Transverse colon (tissue), 4 donors: ENCODE results near the gene INTS3. TPM values are rescaled to one million over a fixed set of nuclear protein-coding genes. Genes with fewer than 3 reads are reported as not detected.

Experiments used
- DNase-seq: peaks from one replicate; pipeline ENCODE4 v3.0.0-alpha.2; 2019
- H3K27ac ChIP-seq, 4 donors: fragments of 200-600 bp; sonication (generic); 2 replicates each; pipeline ENCODE4 v1.5.1; 2016 to 2018; ENCODE audit warnings: inconsistent platforms in 4 of 4
- H3K27me3 ChIP-seq: fragments of 200-600 bp; sonication (generic); 2 replicates; pipeline ENCODE4 v1.5.1; 2017; ENCODE audit warnings: inconsistent platforms
- H3K36me3 ChIP-seq, 4 donors: fragments of 200-600 bp; sonication (generic); 2 replicates each; pipeline ENCODE4 v1.5.1; 2017 to 2019; ENCODE audit warnings: inconsistent platforms in 4 of 4
- H3K4me1 ChIP-seq, 4 donors: fragments of 200-600 bp; sonication (generic); 2 replicates each; pipeline ENCODE4 v1.5.1; 2017 to 2020; ENCODE audit warnings: inconsistent platforms in 4 of 4
- H3K4me3 ChIP-seq, 4 donors: fragments of 200-600 bp; sonication (generic); 1 replicate in 1 of 4; 2 replicates in 3 of 4; pipeline versions ENCODE4 v1.5.1 to v1.6.1; 2017 to 2019; ENCODE audit warnings: inconsistent platforms in 4 of 4
- H3K9me3 ChIP-seq, 2 donors: fragments of 200-600 bp; sonication (generic); 2 replicates each; pipeline ENCODE4 v1.5.1; 2017 to 2019; ENCODE audit warnings: inconsistent platforms in 2 of 2
- EP300 ChIP-seq: sonication (generic); formaldehyde crosslinking; IDR thresholded peaks from one replicate; pipeline ENCODE4 v1.6.1; 2017; ENCODE audit warnings: antibody characterized with exemption, low read depth
- POLR2A ChIP-seq: fragments of 450-650 bp; IDR thresholded peaks from one replicate; pipeline ENCODE4 v1.6.1; 2016; ENCODE audit warnings: antibody characterized with exemption, mild to moderate bottlenecking, moderate library complexity
- POLR2AphosphoS5 ChIP-seq, 3 donors: sonication (generic); formaldehyde crosslinking; IDR thresholded peaks; one replicate each; pipeline ENCODE4 v1.6.1; 2016; ENCODE audit warnings: antibody characterized with exemption in 3 of 3
- WGBS, 2 donors: methylation state at CpG; one replicate each; pipeline ENCODE4 v1.1.5; 2018; ENCODE audit warnings: low coverage in 1 of 2; 5-methylcytosine and 5-hydroxymethylcytosine counted together
- in situ Hi-C, 4 donors: fragments of 200-750 bp; cut with MboI; loops; one replicate each; pipeline versions ENCODE4 v1.15.0 to v1.15.1; 2017; ENCODE audit warnings: low sequenced_read_pairs in 3 of 4, low pct_ligation_motif_present in 1 of 4, low pct_unique_long_range_greater_than_20kb in 1 of 4
- intact Hi-C: fragments of 100-400 bp; cut with DNase I; formaldehyde crosslinking; loops from one replicate; pipeline ENCODE4 v1.15.1; 2023; ENCODE audit warnings: low total_unique reads
- small RNA-seq, 4 donors: library from RNA; depleted of rRNA; stranded (forward); fragments of <200 nt; gene quantifications; one replicate each; pipeline ENCODE3, GENCODE V24; 2016
- total RNA-seq, 4 donors: library from RNA; depleted of rRNA; stranded (reverse); fragments of >200 nt; gene quantifications; one replicate each; pipeline ENCODE4 v1.1.0, GENCODE V29; 2016
- TF ChIP-seq, protein P1 (sequence below), 5 experiments: fragments of 200-600 bp in 3 of 5; fragments of 450-650 bp in 2 of 5; sonication (generic) in 3 of 5; IDR thresholded peaks; 1 replicate in 2 of 5; 2 replicates in 3 of 5; pipeline ENCODE4 v1.5.1; 2016 to 2017; ENCODE audit warnings: antibody characterized with exemption in 5 of 5, inconsistent platforms in 3 of 5, mild to moderate bottlenecking in 2 of 5, moderate library complexity in 1 of 5

Gene INTS3
- total RNA-seq, 4 donors from 2014 or later: 26.1 to 35.6 (median 28.0) TPM

DNA sequence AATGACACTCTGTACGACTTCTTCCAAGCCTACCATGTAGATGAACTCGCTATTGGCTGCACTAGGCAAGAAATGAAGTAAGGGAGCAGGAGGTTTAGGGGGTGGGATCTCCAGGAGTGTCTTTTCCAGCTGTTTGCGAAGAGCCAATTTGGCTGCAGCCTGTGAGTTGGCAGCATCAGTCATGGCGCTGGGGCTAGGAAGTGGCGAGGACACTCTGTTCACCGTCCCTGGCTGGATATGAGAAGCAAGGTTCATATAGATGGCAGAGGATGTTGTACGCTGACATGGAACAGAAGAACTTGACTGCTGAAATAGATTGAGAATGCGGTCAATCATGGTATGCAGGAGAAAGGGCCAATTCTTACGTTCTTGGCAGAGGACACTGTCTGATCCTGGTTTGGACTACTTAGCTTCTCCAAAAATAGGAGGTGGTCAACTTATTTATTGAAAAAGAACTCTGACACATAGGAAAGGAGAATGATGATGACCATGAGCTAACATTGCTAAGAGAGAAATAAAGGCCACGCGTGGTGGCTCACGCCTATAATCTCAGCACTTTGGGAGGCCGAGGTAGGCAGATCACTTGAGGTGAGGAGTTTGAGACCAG is 88.5 kb downstream of the INTS3 start:
- TF ChIP-seq POLR2A (no peak), EP300 (no peak), POLR2AphosphoS5 (IDR thresholded peaks at IDR 0.05) (no peak)
- TF ChIP-seq, protein P1, sequence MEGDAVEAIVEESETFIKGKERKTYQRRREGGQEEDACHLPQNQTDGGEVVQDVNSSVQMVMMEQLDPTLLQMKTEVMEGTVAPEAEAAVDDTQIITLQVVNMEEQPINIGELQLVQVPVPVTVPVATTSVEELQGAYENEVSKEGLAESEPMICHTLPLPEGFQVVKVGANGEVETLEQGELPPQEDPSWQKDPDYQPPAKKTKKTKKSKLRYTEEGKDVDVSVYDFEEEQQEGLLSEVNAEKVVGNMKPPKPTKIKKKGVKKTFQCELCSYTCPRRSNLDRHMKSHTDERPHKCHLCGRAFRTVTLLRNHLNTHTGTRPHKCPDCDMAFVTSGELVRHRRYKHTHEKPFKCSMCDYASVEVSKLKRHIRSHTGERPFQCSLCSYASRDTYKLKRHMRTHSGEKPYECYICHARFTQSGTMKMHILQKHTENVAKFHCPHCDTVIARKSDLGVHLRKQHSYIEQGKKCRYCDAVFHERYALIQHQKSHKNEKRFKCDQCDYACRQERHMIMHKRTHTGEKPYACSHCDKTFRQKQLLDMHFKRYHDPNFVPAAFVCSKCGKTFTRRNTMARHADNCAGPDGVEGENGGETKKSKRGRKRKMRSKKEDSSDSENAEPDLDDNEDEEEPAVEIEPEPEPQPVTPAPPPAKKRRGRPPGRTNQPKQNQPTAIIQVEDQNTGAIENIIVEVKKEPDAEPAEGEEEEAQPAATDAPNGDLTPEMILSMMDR (IDR thresholded peaks at IDR 0.05): no peak
- Histone ChIP-seq H3K4me3 (no peak overlapping the region), H3K36me3 (peaks cover 0 to 62% (median 26%) of the 10 kb centered on the region in 4 donors), H3K27me3 (no peaks in the 10 kb centered on the region), H3K9me3 (no peaks in the 10 kb centered on the region), H3K27ac (no peak overlapping the region), H3K4me1 (peaks cover 0 to under 1% (median under 1%) of the 10 kb centered on the region in 4 donors)
- in situ Hi-C loops: loop anchor here in 3 of 4 donors (10.0 to 25.0 kb wide), 3 partner anchors 96 to 168 kb away; partner anchors contain the start of genes DENND4B (in 2 of the 3), GATAD2B (in 1 of the 3) and RAB13 (in 1 of the 3)
- WGBS, 2 donors: 92 to 96% methylated on average over 4 to 13 of the region's 13 CpGs
- DNase-seq: no peak
- intact Hi-C loops: no loop called here

DNA sequence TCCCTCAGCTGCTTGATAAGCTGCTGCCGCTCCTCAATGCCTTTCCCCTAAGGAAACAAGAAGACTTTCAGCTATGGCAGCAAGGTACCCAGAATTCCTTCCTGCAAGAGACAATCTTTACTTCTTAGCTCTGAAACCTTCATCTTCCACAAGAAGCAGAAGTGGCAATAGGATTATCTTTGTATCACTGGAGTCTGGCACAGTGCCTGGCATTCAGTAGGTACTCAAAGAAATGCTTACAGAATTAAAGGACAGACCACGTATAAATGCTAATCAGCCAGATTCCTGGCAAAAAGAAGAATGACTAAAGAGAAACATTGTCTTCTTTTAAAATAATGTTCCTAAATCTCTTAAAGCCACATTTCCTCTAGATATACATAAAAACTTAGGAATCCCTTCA is 91.0 kb downstream of the INTS3 start:
- Histone ChIP-seq H3K4me1 (peaks cover 0 to 3% (median 1%) of the 10 kb centered on the region in 4 donors), H3K9me3 (no peaks in the 10 kb centered on the region), H3K4me3 (no peak overlapping the region), H3K27ac (no peak overlapping the region), H3K27me3 (no peaks in the 10 kb centered on the region), H3K36me3 (peaks cover 0 to 37% (median 13%) of the 10 kb centered on the region in 4 donors)
- TF ChIP-seq POLR2AphosphoS5 (IDR thresholded peaks at IDR 0.05): no peak
- TF ChIP-seq POLR2A: no peak
- TF ChIP-seq, protein P1 (IDR thresholded peaks at IDR 0.05): no peak
- no peak for TF ChIP-seq EP300
- intact Hi-C loops: no loop called here
- in situ Hi-C loops: loop anchor here in 3 of 4 donors (10.0 to 25.0 kb wide), 3 partner anchors 93 to 166 kb away; partner anchors contain the start of genes DENND4B (in 2 of the 3), GATAD2B (in 1 of the 3) and RAB13 (in 1 of the 3)
- no peak for DNase-seq
- WGBS, 2 donors: 86 to 88% methylated on average over 1 to 2 of the region's 2 CpGs

Small RNA genes lying within 50 kb of the gene (small RNA-seq; reads per million reads assigned to genes)
- gene MIR8083 (0 reads per million in 4 donors), gene RF00019 (0 reads per million in 4 donors), gene RN7SL372P (0 reads per million in 4 donors)

Other genes starting within 250 kb of the INTS3 start
- gene S100A6, start 192.1 kb upstream of the INTS3 start, total RNA-seq: 100 to 1,000 TPM; 219 to 881 (median 433) TPM
- not detected for gene S100A5, start 187.1 kb upstream of the INTS3 start, total RNA-seq
- gene S100A4, start 182.2 kb upstream of the INTS3 start, total RNA-seq: 100 to 1,000 TPM in 1 of 4 donors, 10 to 100 TPM in 3; 40.8 to 138 (median 78.6) TPM
- under 1 TPM in 1 of 4 donors, not detected in 3; 0.64 TPM for gene S100A3, start 178.8 kb upstream of the INTS3 start, total RNA-seq
- 1 to 10 TPM in 1 of 4 donors, not detected in 3; 2.2 TPM for gene S100A2, start 162.2 kb upstream of the INTS3 start, total RNA-seq
- gene S100A16, start 114.9 kb upstream of the INTS3 start, total RNA-seq: 100 to 1,000 TPM; 181 to 223 (median 196) TPM
- gene S100A14, start 111.7 kb upstream of the INTS3 start, total RNA-seq: 100 to 1,000 TPM; 134 to 514 (median 437) TPM
- 10 to 100 TPM; 33.8 to 67.8 (median 45.5) TPM for gene S100A13, start 100.5 kb upstream of the INTS3 start, total RNA-seq
- gene S100A1, start 99.6 kb upstream of the INTS3 start, total RNA-seq: 1 to 10 TPM in 2 of 4 donors, not detected in 2; 3.7 to 4.4 TPM
- gene CHTOP, start 94.0 kb upstream of the INTS3 start, total RNA-seq: 10 to 100 TPM; 35.2 to 86.1 (median 65.2) TPM
- 10 to 100 TPM; 10.5 to 38.4 (median 27.4) TPM for gene SNAPIN, start 69.3 kb upstream of the INTS3 start, total RNA-seq
- 100 to 1,000 TPM in 1 of 4 donors, 10 to 100 TPM in 3; 16.5 to 102 (median 66.5) TPM for gene ILF2, start 57.1 kb upstream of the INTS3 start, total RNA-seq
- gene NPR1, start 49.4 kb upstream of the INTS3 start, total RNA-seq: 10 to 100 TPM in 3 of 4 donors, 1 to 10 TPM in 1; 9.8 to 25.1 (median 13.4) TPM
- 100 to 1,000 TPM in 1 of 4 donors, 10 to 100 TPM in 3; 15.2 to 159 (median 26.2) TPM for gene SLC27A3, start 47.4 kb downstream of the INTS3 start, total RNA-seq
- gene GATAD2B, start 194.9 kb downstream of the INTS3 start, total RNA-seq: 10 to 100 TPM; 16.7 to 28.1 (median 20.2) TPM
- 100 to 1,000 TPM in 1 of 4 donors, 10 to 100 TPM in 3; 42.3 to 121 (median 50.3) TPM for gene DENND4B, start 218.7 kb downstream of the INTS3 start, total RNA-seq
- gene CRTC2, start 230.6 kb downstream of the INTS3 start, total RNA-seq: 10 to 100 TPM; 13.3 to 32.5 (median 21.4) TPM
- gene SLC39A1, start 235.5 kb downstream of the INTS3 start, total RNA-seq: 10 to 100 TPM; 19.9 to 80.0 (median 47.1) TPM
- 10 to 100 TPM in 2 of 4 donors, 1 to 10 TPM in 2; 2.2 to 18.7 (median 11.6) TPM for gene CREB3L4, start 239.9 kb downstream of the INTS3 start, total RNA-seq
- 100 to 1,000 TPM in 3 of 4 donors, 10 to 100 TPM in 1; 88.8 to 303 (median 280) TPM for gene JTB, start 249.6 kb downstream of the INTS3 start, total RNA-seq